Fibroblast of villous mesenchyme (primary cell): Measurements from ENCODE around the gene SP2. TPM values are rescaled to one million over a fixed set of nuclear protein-coding genes. Genes with fewer than 3 reads are reported as not detected.

Experiments
- DNase-seq: peaks from one replicate; pipeline ENCODE4 v3.0.0-alpha.2; 2010; ENCODE audit warnings: low read depth
- H3K4me3 ChIP-seq: 2 replicates; pipeline ENCODE4 v1.5.1; 2011; ENCODE audit warnings: low read depth, mild to moderate bottlenecking, low read length
- total RNA-seq: library from RNA; depleted of rRNA; stranded (reverse); fragments of >200 nt; gene quantifications from 2 replicates; pipeline ENCODE4 v1.2.3, GENCODE V29; 2012
- TF ChIP-seq, protein P1 (sequence below): IDR thresholded peaks from 2 replicates; pipeline ENCODE4 v1.5.1; 2012; ENCODE audit warnings: low read depth, mild to moderate bottlenecking, low read length; ENCODE audit not compliant: insufficient read depth

The SP2 gene
- total RNA-seq, 1 donor = 2.2 TPM

DNA sequence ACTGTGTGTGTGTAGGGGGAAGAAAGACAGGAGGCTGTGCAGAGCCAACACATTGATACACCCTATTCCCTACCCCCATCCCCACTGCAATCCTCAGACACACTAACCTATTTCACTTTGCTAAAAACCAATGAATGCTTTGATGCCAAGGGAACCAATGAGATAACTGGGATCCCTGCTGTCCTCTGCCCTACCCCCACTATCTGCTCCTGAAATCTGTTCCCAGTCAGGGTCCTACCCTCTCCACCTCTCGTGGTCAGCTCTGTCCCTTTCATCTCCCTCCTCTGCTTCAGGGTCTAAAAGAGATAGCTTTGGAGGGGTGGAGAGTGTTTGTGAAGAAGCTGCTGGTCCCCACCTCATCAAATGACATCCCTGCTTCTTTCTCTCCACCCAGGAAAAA lies 26.0 kb upstream of the SP2 start:
- no peak overlapping the region for H3K4me3 ChIP-seq
- DNase-seq = no peak
- TF ChIP-seq, protein P1, sequence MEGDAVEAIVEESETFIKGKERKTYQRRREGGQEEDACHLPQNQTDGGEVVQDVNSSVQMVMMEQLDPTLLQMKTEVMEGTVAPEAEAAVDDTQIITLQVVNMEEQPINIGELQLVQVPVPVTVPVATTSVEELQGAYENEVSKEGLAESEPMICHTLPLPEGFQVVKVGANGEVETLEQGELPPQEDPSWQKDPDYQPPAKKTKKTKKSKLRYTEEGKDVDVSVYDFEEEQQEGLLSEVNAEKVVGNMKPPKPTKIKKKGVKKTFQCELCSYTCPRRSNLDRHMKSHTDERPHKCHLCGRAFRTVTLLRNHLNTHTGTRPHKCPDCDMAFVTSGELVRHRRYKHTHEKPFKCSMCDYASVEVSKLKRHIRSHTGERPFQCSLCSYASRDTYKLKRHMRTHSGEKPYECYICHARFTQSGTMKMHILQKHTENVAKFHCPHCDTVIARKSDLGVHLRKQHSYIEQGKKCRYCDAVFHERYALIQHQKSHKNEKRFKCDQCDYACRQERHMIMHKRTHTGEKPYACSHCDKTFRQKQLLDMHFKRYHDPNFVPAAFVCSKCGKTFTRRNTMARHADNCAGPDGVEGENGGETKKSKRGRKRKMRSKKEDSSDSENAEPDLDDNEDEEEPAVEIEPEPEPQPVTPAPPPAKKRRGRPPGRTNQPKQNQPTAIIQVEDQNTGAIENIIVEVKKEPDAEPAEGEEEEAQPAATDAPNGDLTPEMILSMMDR = no peak

DNA sequence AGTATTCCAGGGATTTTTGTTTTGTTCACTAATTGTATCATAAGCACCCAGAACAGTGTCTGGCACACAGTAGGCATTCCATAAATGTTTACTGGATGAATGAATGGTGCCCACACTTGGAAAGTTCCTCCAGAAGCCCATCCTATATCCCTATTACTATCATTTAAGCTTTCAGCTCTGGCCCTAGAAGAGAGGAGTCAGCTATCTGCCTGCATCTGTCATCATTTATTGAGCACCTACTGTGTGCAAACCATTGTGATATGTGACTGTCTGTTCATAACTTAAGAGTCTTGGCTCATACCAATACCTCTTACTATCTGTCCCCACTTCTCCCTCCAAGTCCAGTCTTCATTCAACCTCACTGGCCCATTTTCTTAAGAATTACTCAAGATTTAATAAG lies 25.0 kb upstream of the SP2 start:
- DNase-seq = no peak
- TF ChIP-seq, protein P1 = no peak
- no peak overlapping the region for H3K4me3 ChIP-seq

DNA sequence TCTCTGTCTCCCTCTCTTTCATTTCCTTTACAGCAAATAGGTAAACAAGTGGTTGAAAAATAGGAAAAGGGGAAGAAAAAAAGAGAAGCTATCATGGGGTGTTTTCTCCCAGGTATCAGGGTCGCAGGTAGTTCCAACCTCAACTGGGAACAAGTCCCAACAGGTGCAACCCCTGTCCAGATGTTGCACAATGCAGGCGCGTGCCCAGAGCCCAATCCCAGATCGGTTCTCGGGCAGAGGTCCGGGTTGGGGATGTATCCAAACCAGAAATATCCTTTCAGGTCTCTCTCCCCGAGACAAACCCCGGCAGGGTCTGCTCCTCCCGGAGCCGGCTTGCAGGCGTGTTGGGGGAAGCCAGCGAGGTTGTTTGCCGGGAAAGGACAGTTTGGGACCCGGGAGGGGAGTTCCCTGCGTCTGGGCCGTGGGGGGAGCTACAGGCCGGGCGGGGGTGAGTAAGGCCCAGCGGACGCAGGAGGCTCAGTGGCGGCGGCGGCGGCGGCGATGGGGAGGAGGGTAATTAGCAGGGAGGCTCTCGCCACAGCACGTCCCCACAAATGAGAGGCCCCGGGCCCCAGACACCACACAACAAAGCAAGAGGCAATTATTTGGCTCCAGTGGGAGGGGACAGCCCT lies 23.9 kb upstream of the SP2 start:
- DNase-seq = no peak
- H3K4me3 ChIP-seq = no peak overlapping the region
- TF ChIP-seq, protein P1 = no peak

DNA sequence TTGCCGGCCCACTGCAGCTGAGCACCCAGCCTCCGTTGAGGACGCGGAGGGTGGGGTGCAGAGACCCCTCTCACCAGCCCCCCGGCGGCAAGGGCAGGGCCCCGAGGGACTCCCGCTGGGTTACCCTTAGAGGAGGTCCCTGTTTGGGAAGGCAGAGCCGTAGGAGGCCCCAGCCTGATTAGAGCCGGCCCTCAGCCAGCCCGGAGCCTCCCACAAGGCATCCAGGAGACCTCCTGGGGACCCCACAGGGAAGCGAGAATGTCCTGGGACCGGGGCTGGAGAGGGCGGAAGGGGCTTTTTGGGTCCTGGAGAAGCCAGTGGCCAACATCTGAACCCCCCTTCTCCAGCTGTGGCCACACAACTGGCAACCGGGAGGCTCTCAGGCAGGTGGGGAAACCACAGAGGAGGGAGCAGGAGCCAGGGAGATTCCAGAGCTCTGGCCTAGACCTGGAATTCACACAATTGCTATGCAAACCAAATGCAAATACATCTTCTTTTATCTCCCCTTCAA lies 23.3 kb upstream of the SP2 start:
- no peak for DNase-seq
- H3K4me3 ChIP-seq = no peak overlapping the region
- TF ChIP-seq, protein P1 = no peak

DNA sequence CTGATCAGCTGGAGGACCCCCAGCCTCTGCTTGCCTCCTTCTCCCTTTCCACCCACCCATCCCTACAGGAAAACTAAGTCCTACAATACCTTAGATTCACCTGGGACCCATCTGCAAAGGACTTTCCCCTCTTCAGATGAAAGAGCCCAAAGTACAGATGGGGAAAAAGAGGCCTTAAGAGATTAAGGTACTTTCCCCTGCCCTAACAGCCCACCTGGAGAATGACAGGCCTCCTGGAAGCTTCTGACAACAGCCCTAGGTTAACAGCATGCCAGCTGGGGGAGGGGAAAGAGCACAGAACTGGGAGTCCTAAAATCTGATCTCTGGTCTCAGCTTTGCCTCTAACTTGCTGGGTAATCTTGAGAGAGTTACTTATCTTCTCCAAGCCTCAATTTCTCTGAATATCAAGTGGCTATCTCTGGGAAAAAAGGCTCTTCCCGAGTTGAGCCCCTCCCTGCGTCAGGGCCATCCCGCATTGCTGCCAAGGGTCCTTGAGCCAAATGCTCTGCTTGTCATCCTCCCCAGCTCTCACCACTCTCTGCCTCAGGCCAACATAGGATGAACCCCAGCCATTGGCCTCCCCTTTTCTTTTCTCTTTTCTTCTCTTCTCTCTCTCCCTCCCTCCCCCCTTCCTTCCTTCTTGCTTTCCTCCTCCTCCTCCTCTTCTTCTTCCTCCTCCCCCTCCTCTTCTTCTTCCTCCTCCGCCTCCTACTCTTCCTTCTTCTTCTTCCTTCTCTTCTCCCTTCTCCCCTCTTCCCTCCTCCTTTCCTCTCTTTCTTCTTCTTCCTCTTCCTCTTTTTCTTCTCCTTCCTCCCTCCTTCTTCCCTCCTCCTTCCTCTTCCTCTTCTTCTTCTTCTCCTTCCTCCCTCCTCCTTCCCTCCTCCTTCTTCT lies 22.6 kb upstream of the SP2 start:
- no peak overlapping the region for H3K4me3 ChIP-seq
- TF ChIP-seq, protein P1 = no peak
- no peak for DNase-seq

DNA sequence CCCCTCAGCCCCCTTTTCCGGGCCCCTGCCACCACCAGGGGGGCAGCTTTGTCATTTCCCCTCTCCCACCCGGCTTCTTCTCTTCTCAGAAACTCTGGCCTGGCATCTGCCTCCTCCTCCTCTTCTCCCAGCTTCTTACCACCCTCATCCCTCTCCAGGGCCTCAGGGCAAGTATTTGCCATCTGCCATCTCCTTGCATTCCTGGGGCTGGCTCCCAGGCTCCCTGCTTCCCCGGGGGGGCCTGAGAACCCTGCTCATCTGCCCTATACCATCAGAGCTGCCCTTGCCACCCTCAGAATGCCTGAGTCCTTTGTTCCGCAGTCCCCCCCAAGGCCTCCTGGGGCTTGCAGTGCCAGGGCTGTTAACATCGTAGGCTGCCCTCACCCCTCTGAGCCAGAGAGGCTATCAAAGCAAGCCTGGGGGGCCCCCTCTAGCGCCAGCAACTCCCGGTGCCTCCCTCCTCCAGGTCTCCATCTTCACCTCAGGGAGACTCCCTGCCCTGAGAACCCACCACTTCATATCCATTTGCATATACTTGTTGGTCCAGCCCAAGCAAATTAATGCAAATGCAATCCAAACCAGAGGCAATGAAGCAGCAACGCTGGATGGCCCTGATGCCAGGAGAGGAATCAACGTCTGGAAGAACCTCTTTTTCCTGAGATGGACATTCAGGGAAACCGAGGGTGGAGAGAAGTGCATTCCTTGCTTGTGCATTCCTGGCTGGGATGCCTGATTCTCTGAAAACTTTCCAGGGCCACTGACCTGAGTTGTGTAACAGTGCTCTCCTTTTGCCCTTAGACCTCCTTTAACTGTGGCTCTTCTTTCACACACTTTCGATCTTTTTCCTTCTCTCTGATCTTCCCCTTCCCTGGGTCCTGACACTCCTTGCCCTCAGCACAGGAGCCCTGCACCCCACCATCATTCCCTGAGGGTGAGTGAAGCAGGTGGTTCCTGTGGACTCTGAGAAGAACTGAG lies 20.7 kb upstream of the SP2 start:
- DNase-seq = no peak
- H3K4me3 ChIP-seq = no peak overlapping the region
- TF ChIP-seq, protein P1 = no peak
